ENCODE measurements around the gene WDR38.

DNA sequence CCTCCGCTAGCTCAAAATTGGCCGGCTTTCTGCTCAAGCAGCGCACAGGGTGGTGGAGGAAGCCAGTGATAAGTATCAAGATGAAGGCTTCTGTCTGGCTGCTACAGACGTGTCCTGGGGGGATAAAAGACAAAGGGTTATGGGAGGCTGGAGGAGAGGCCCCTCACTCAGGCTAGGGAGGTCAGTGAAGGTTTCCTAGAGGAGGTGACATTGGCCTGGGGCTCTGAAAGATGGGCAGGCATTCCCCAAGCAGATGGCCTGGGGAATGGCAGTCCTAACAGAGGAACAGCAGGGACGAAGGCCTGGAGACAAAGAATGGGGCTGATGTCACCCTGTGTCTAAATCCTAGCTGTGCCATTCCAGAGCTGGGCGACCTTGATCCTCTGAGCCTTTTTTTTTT, 44.0 kb upstream of the WDR38 start:
- TF ChIP-seq, protein P1, sequence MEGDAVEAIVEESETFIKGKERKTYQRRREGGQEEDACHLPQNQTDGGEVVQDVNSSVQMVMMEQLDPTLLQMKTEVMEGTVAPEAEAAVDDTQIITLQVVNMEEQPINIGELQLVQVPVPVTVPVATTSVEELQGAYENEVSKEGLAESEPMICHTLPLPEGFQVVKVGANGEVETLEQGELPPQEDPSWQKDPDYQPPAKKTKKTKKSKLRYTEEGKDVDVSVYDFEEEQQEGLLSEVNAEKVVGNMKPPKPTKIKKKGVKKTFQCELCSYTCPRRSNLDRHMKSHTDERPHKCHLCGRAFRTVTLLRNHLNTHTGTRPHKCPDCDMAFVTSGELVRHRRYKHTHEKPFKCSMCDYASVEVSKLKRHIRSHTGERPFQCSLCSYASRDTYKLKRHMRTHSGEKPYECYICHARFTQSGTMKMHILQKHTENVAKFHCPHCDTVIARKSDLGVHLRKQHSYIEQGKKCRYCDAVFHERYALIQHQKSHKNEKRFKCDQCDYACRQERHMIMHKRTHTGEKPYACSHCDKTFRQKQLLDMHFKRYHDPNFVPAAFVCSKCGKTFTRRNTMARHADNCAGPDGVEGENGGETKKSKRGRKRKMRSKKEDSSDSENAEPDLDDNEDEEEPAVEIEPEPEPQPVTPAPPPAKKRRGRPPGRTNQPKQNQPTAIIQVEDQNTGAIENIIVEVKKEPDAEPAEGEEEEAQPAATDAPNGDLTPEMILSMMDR (IDR thresholded peaks at IDR 0.05) = no peak
- TF ChIP-seq, protein P2, sequence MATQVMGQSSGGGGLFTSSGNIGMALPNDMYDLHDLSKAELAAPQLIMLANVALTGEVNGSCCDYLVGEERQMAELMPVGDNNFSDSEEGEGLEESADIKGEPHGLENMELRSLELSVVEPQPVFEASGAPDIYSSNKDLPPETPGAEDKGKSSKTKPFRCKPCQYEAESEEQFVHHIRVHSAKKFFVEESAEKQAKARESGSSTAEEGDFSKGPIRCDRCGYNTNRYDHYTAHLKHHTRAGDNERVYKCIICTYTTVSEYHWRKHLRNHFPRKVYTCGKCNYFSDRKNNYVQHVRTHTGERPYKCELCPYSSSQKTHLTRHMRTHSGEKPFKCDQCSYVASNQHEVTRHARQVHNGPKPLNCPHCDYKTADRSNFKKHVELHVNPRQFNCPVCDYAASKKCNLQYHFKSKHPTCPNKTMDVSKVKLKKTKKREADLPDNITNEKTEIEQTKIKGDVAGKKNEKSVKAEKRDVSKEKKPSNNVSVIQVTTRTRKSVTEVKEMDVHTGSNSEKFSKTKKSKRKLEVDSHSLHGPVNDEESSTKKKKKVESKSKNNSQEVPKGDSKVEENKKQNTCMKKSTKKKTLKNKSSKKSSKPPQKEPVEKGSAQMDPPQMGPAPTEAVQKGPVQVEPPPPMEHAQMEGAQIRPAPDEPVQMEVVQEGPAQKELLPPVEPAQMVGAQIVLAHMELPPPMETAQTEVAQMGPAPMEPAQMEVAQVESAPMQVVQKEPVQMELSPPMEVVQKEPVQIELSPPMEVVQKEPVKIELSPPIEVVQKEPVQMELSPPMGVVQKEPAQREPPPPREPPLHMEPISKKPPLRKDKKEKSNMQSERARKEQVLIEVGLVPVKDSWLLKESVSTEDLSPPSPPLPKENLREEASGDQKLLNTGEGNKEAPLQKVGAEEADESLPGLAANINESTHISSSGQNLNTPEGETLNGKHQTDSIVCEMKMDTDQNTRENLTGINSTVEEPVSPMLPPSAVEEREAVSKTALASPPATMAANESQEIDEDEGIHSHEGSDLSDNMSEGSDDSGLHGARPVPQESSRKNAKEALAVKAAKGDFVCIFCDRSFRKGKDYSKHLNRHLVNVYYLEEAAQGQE (IDR thresholded peaks at IDR 0.05; ENCODE audit: insufficient read depth in 1 of 2, low read depth in 2 of 2, low read length in 1 of 2) = no peak
- no peak for TF ChIP-seq POLR2AphosphoS5 (IDR thresholded peaks at IDR 0.05; ENCODE audit: low read depth, low read length)
- no peak for TF ChIP-seq SIN3A (IDR thresholded peaks at IDR 0.05; ENCODE audit: borderline replicate concordance, insufficient read depth, low read depth, low read length)

All from Panc1 (cell line).